ENCODE measurements around the gene DSG1.

DNA sequence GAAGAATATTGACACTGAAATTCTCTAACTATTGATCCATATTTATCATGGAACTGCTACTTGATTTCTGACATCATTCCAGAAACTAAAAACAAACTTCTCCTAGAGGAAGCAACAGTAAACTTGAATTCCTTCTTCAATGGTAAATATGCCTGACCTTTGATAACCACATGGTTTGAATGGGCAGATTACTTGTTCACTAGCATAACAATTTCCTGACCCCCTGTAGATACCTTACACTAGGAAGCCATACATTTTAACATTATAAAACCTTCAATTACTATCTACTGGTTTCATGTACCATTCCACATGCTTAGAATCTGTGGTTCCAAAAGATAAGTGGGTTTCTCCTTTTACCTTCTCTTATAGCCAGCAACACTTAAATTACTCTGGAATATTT, 36.5 kb upstream of the DSG1 start:
- TF ChIP-seq ZFP3 (CRISPR knock-in tag; IDR thresholded peaks at IDR 0.05) (no peak), GLIS3 (CRISPR knock-in tag; IDR thresholded peaks at IDR 0.05) (no peak), ZFP30 (CRISPR knock-in tag; IDR thresholded peaks at IDR 0.05) (no peak), ZNF565 (CRISPR knock-in tag; conservative IDR thresholded peaks at IDR 0.05; ENCODE audit: low read depth) (no peak), CREB5 (CRISPR knock-in tag; IDR thresholded peaks at IDR 0.05; ENCODE audit: low read depth) (no peak)
- TF ChIP-seq, protein P1, sequence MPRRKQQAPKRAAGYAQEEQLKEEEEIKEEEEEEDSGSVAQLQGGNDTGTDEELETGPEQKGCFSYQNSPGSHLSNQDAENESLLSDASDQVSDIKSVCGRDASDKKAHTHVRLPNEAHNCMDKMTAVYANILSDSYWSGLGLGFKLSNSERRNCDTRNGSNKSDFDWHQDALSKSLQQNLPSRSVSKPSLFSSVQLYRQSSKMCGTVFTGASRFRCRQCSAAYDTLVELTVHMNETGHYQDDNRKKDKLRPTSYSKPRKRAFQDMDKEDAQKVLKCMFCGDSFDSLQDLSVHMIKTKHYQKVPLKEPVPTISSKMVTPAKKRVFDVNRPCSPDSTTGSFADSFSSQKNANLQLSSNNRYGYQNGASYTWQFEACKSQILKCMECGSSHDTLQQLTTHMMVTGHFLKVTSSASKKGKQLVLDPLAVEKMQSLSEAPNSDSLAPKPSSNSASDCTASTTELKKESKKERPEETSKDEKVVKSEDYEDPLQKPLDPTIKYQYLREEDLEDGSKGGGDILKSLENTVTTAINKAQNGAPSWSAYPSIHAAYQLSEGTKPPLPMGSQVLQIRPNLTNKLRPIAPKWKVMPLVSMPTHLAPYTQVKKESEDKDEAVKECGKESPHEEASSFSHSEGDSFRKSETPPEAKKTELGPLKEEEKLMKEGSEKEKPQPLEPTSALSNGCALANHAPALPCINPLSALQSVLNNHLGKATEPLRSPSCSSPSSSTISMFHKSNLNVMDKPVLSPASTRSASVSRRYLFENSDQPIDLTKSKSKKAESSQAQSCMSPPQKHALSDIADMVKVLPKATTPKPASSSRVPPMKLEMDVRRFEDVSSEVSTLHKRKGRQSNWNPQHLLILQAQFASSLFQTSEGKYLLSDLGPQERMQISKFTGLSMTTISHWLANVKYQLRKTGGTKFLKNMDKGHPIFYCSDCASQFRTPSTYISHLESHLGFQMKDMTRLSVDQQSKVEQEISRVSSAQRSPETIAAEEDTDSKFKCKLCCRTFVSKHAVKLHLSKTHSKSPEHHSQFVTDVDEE (CRISPR knock-in tag; IDR thresholded peaks at IDR 0.05): no peak

All from SK-N-SH treated with all-trans-retinoic acid at 6 μM for 48 hours (cell line).